Left ventricle myocardium inferior (tissue), 1 donor: Measurements from ENCODE around the gene AWAT2. TPM values are rescaled to one million over a fixed set of nuclear protein-coding genes. Genes with fewer than 3 reads are reported as not detected.

Experiments used
- microRNA-seq: library from miRNA; unstranded; fragments of <30 nt; microRNA quantifications from one replicate; pipeline ENCODE4 v1.2.0, GENCODE V29; 2020
- total RNA-seq: library from RNA; stranded (reverse); fragmentation: NEBNext Ultra II Directional; extraction: Animal tissue kit (Norgen Biotek cat#: 25700); gene quantifications from one replicate; pipeline ENCODE4 v1.2.1, GENCODE V29; 2021
- donor health status: DM: no; HTN: yes; CAD: no; lungs with severe emphysema.

The AWAT2 gene
- total RNA-seq, 1 donor from 2014 or later, result not detected

Small RNA genes within 50 kb of the gene (microRNA-seq; reads per million reads assigned to microRNA genes)
- 10.9 reads per million, percentile 29 among the genes with 10 or more reads in this experiment for gene MIR676

Other genes with a start within 250 kb of the AWAT2 start
- not detected for gene OTUD6A, start 12.5 kb upstream of the AWAT2 start, total RNA-seq
- gene IGBP1, start 83.5 kb upstream of the AWAT2 start, total RNA-seq, result 50.9 TPM
- gene DGAT2L6, start 127.5 kb upstream of the AWAT2 start, total RNA-seq, result not detected
- gene AWAT1, start 184.7 kb upstream of the AWAT2 start, total RNA-seq, result not detected
- not detected for gene P2RY4, start 210.3 kb upstream of the AWAT2 start, total RNA-seq
- gene ARR3, start 218.4 kb upstream of the AWAT2 start, total RNA-seq, result not detected
- gene RAB41, start 232.2 kb upstream of the AWAT2 start, total RNA-seq, result not detected
- 36.5 TPM for gene PDZD11, start 240.0 kb upstream of the AWAT2 start, total RNA-seq
- gene KIF4A, start 240.2 kb upstream of the AWAT2 start, total RNA-seq, result 0.25 TPM